Activated naive CD8-positive, alpha-beta T cell treated with anti-CD3 and anti-CD28 coated beads, Interleukin-2, amount 10 ng/mL, durations not matched to agents 7 days and 5 days (primary cell): ENCODE data around the gene SAP30L. TPM values are rescaled to one million over a fixed set of nuclear protein-coding genes. Genes with fewer than 3 reads are reported as not detected.

Experiments used
- ATAC-seq: fragments of 150-1000 bp; cut with Tn5 transposase; one replicate; pipeline ENCODE4 v1.10.0; 2021; ENCODE audit warnings: low read depth, moderate library complexity
- POLR2A ChIA-PET: fragments of 350-600 bp; sonication (Branson Sonifier 250); formaldehyde crosslinking; loops from one replicate; lab custom pipeline; 2021; ENCODE audit warnings: antibody characterized with exemption; lab: Charles Lee
- DNase-seq: peaks from one replicate; pipeline ENCODE4 v3.0.0; 2021
- H3K27ac Mint-ChIP-seq: one replicate; pipeline ENCODE4 v1.8.0; 2022; ENCODE audit warnings: mild to moderate bottlenecking, mixed read lengths
- H3K27me3 Mint-ChIP-seq: one replicate; pipeline ENCODE4 v1.8.0; 2022; ENCODE audit warnings: mild to moderate bottlenecking, moderate library complexity, mixed read lengths
- H3K36me3 Mint-ChIP-seq: one replicate; pipeline ENCODE4 v1.8.0; 2021; ENCODE audit warnings: mild to moderate bottlenecking, mixed read lengths
- H3K4me1 Mint-ChIP-seq: one replicate; pipeline ENCODE4 v1.8.0; 2021; ENCODE audit warnings: mixed read lengths
- H3K4me3 Mint-ChIP-seq: one replicate; pipeline ENCODE4 v1.8.0; 2022; ENCODE audit warnings: mild to moderate bottlenecking, moderate library complexity, mixed read lengths
- H3K9me3 Mint-ChIP-seq: one replicate; pipeline ENCODE4 v1.8.0; 2021; ENCODE audit warnings: mixed read lengths
- total RNA-seq, 2 experiments: library from RNA; stranded (reverse); gene quantifications; one replicate each; pipeline ENCODE4 v1.2.3, GENCODE V29; 2021

The SAP30L gene
- total RNA-seq, 2 experiments from 2014 or later = 39.4 to 41.3 TPM

DNA sequence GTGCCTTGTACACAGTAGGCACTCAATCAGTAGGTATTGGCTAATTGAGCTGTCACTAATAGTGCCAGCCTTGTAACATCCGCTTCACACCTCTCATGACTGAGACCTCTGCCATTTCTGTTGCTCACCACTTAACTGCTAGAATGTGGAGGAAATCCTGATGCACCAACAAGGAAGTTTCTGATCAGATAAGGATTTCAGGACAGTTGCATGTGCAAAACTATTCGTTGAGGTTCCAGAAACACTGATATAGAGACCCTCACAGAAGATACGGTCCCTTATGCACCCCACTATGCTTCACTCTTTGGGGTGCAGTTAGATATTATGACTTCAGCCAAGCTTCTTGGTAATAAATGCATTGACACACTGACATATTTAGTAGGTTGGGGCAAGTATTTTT lies 10.7 kb downstream of the SAP30L start:
- H3K4me3 Mint-ChIP-seq = no peak overlapping the region
- no peaks in the 10 kb centered on the region for H3K9me3 Mint-ChIP-seq
- H3K36me3 Mint-ChIP-seq = peaks cover 20% of the 10 kb centered on the region
- H3K27me3 Mint-ChIP-seq = no peaks in the 10 kb centered on the region
- no peak overlapping the region for H3K27ac Mint-ChIP-seq
- no peak for DNase-seq
- POLR2A ChIA-PET = no interaction called here
- H3K4me1 Mint-ChIP-seq = no peaks in the 10 kb centered on the region
- ATAC-seq = no peak

DNA sequence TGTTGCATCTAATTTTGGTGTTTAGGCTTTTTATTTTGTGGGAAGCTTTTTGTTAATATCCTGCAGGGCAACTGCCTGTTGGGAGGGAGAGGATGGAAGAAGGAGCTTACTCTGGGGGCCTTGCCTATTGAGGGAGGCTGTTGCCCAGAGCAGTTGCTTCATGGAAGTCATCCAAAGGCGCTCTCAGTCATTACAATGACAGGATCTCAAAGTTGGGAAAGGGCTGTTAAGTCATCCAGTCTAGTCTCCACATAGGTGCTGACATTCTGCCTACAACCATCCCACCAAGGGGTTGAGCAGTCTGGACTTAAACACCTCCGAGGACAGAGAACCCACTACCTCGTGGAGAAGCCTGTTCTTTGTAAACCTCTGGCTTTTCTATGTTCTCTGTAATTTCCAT lies 13.2 kb downstream of the SAP30L start:
- ATAC-seq (no peak), DNase-seq (no peak)
- no peak overlapping the region for H3K4me3 Mint-ChIP-seq
- no peak overlapping the region for H3K27ac Mint-ChIP-seq
- no peaks in the 10 kb centered on the region for H3K4me1 Mint-ChIP-seq
- peaks cover 11% of the 10 kb centered on the region for H3K36me3 Mint-ChIP-seq
- H3K9me3 Mint-ChIP-seq = no peaks in the 10 kb centered on the region
- POLR2A ChIA-PET = no interaction called here
- H3K27me3 Mint-ChIP-seq = no peaks in the 10 kb centered on the region

DNA sequence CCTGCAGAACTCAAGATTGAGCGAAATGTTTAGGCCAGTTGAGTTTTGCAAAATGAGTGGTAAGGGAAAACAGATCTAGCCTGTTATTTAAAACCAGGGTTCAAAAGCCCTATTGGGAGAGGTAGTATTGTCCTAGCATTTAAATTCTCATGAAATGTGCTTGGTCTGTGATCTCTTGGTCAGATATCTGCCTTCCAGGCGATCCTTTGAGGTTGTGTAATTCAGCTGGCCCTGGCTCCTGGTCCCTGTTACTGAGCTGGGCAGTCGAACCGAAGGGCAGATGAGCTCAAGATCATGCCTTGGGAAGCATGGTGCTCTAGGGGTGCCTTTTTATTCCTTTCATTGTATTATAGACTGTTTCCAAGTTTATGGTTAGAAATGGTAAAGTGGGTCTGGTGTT lies 14.4 kb downstream of the SAP30L start:
- H3K4me1 Mint-ChIP-seq = no peaks in the 10 kb centered on the region
- no peak for DNase-seq
- peaks cover 8% of the 10 kb centered on the region for H3K36me3 Mint-ChIP-seq
- no peaks in the 10 kb centered on the region for H3K9me3 Mint-ChIP-seq
- no peak overlapping the region for H3K4me3 Mint-ChIP-seq
- no peaks in the 10 kb centered on the region for H3K27me3 Mint-ChIP-seq
- ATAC-seq = no peak
- no peak overlapping the region for H3K27ac Mint-ChIP-seq
- POLR2A ChIA-PET = no interaction called here

DNA sequence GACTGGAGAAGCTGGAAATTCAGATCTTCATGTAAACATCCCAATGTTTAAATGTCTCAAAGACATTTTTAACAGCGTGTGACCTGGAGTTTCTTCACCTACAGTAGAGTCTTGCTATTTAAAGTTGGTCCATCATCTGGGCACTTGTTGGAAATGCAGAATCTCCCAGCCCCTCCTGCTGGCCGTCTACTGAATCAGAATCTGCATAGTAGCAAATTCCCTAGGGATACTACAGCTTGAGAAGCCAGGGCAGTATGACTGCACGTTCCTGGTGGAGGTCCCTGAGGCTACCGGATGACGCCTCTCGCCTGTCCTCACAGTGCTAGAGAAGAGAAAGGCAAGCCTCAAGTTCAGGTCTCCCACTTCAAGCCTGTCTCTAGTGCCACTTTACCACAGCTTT lies 15.7 kb downstream of the SAP30L start:
- no peaks in the 10 kb centered on the region for H3K4me1 Mint-ChIP-seq
- ATAC-seq = no peak
- POLR2A ChIA-PET = interaction anchor here (0.7 to 1.1 kb wide), 2 partner anchors 15 to 481 kb away, joined by 4 to 6 read pairs; partner anchors contain the start of gene SAP30L
- H3K27ac Mint-ChIP-seq = no peak overlapping the region
- DNase-seq = no peak
- peaks cover 2% of the 10 kb centered on the region for H3K27me3 Mint-ChIP-seq
- H3K9me3 Mint-ChIP-seq = no peaks in the 10 kb centered on the region
- H3K36me3 Mint-ChIP-seq = peaks cover 5% of the 10 kb centered on the region
- H3K4me3 Mint-ChIP-seq = no peak overlapping the region

DNA sequence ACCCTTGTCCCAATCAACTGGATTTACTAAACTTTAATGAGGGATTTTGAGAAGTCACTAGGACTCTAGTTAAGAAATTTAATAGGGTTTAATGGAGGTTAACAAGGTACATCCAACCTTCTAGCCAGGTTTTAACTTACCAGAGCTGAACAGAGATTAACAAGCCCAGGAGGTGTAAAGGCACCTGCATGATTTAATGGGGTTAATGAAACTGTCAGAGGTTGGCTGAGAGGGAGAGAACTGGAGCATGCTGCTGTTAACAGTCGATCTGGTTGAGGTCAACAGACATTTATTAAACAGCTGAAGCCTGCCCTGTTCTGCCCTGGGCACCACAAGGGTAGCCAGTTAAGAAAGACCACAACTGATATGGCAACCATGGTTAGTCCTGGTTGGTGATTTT lies 18.6 kb downstream of the SAP30L start:
- H3K4me3 Mint-ChIP-seq = no peak overlapping the region
- ATAC-seq = no peak
- no peak for DNase-seq
- H3K27ac Mint-ChIP-seq = no peak overlapping the region
- no peaks in the 10 kb centered on the region for H3K9me3 Mint-ChIP-seq
- peaks cover 3% of the 10 kb centered on the region for H3K4me1 Mint-ChIP-seq
- no peaks in the 10 kb centered on the region for H3K36me3 Mint-ChIP-seq
- peaks cover 11% of the 10 kb centered on the region for H3K27me3 Mint-ChIP-seq
- POLR2A ChIA-PET = no interaction called here

DNA sequence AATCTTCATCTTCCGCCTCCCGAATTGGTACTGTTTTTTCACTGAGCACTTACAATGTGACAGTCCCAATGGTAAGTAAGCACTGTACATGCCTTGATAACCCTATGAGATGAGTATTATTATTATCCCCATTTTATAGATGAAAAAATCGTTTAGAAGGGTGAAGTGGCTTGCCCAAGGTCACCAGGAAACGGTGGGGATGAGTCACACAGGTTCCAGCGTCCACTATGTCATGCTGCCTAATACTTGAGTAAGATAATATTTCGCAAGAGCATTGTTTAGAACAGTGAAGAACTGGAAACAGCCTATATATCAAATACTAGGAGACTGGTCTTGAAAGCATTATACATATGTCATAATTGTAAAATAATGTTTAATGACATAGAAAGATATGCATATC lies 19.4 kb downstream of the SAP30L start:
- Mint-ChIP-seq H3K27ac (no peak overlapping the region), H3K36me3 (no peaks in the 10 kb centered on the region), H3K9me3 (no peaks in the 10 kb centered on the region), H3K4me3 (no peak overlapping the region), H3K4me1 (peaks cover 3% of the 10 kb centered on the region), H3K27me3 (peaks cover 15% of the 10 kb centered on the region)
- POLR2A ChIA-PET = no interaction called here
- DNase-seq (no peak), ATAC-seq (no peak)

DNA sequence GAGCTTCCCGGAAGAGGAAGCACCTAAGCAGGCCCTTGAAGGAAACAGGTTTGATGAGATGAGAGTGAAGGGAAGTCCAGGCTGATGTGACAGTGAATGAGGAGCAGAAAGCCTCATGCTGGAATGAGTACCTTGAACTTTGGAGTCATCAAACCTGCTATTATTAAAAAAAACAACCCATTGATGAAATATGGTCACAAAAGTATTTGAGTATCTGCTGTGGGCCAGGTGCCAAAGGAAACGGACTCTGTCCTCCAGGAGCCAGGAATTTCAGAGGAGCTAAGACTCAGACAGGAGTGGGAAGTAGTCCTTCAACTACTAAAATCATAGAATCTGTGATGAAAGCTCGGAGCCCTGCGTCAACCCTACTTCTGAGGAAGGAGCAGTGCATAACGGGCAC lies 20.4 kb downstream of the SAP30L start:
- H3K9me3 Mint-ChIP-seq = no peaks in the 10 kb centered on the region
- H3K27ac Mint-ChIP-seq = no peak overlapping the region
- no peaks in the 10 kb centered on the region for H3K36me3 Mint-ChIP-seq
- H3K4me1 Mint-ChIP-seq = peaks cover 5% of the 10 kb centered on the region
- peaks cover 24% of the 10 kb centered on the region for H3K27me3 Mint-ChIP-seq
- no peak overlapping the region for H3K4me3 Mint-ChIP-seq
- no peak for ATAC-seq
- DNase-seq = no peak
- POLR2A ChIA-PET = no interaction called here

DNA sequence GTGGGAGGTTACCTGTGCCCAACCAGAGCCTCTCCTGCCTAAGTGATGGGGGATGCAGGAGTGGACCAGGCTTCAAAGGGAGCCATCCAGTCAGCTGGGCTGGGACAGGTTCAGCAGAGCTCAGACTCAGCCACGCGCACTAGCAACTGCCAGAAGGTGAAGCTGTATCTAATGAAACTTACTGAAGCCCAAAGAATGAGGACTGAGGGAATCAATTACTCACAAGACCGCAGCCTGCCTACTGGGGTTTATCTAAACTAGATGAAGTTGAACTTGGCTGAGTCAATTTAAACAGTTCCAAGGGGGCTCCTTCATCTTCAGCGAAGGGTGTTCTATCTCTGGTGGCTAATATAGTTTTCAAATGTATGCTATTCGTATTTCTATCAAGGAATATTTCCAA lies 20.9 kb downstream of the SAP30L start:
- peaks cover 9% of the 10 kb centered on the region for H3K4me1 Mint-ChIP-seq
- H3K27ac Mint-ChIP-seq = no peak overlapping the region
- DNase-seq = no peak
- ATAC-seq = no peak
- no peak overlapping the region for H3K4me3 Mint-ChIP-seq
- POLR2A ChIA-PET = no interaction called here
- peaks cover 30% of the 10 kb centered on the region for H3K27me3 Mint-ChIP-seq
- H3K9me3 Mint-ChIP-seq = no peaks in the 10 kb centered on the region
- no peaks in the 10 kb centered on the region for H3K36me3 Mint-ChIP-seq

DNA sequence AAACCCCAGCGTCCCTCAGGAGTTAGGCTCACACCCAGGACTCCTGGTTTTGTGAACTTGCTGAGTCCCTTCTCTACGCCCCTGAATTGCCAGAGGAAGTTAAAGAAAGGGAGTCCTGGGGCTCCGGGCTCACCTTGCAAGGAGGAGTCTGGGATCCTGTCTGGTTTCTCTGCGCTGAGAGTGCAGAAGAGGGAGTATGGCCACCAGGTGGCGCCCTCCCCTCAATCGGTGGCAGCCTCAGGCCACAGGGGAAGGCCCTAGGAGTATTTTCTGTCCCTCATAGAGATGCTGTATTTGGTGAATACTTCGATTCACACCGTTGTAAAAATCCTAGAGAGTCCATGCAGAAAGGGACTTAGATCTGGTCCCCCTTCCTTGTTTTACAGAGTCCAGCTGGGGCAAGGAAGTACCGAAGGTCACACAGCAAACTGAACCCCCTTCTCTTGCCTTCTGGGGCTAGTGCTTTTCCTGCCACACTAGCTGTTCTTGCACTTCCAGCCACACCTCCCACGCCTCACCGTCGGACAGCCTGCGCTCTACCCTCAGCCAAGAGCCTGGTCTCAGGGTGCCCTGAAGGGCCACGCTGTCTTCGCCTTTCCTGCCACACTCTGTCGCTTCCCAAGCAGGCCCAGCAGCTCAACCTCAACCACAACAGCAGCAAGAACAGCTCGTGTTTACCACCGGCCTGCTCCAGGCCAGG lies 22.0 kb downstream of the SAP30L start:
- H3K27me3 Mint-ChIP-seq = peaks cover 41% of the 10 kb centered on the region
- H3K9me3 Mint-ChIP-seq = no peaks in the 10 kb centered on the region
- POLR2A ChIA-PET = no interaction called here

DNA sequence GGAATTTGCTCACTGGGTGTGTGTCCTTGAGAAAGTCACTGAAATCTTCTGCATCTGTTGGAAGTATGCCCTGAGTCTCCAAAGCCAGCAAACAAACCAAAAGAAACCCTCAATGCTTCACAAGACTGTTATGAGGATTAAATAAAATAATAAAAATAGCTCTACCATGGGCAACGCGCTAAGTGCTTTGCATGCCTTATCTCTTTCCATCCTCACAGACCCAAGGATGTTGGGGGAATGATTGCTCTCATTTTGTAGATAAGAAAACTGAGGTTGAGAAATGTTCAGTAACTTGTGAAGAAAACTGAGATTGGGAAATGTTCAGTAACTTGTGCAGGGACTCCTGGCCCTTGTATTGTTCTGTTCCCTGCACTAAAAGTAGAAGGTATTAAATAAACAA lies 24.3 kb downstream of the SAP30L start:
- POLR2A ChIA-PET = no interaction called here
- Mint-ChIP-seq H3K27ac (no peak overlapping the region), H3K27me3 (peaks cover 64% of the 10 kb centered on the region), H3K4me1 (peaks cover 24% of the 10 kb centered on the region), H3K4me3 (no peak overlapping the region), H3K9me3 (no peaks in the 10 kb centered on the region), H3K36me3 (no peaks in the 10 kb centered on the region)
- no peak for DNase-seq
- ATAC-seq = no peak

More for the DNA sequence above, 22.0 kb downstream of the SAP30L start:
- Mint-ChIP-seq H3K4me1 (peaks cover 9% of the 10 kb centered on the region), H3K36me3 (no peaks in the 10 kb centered on the region), H3K4me3 (no peak overlapping the region), H3K27ac (no peak overlapping the region)
- DNase-seq (peak; percentile 83), ATAC-seq (peak; percentile 91)

DNA sequence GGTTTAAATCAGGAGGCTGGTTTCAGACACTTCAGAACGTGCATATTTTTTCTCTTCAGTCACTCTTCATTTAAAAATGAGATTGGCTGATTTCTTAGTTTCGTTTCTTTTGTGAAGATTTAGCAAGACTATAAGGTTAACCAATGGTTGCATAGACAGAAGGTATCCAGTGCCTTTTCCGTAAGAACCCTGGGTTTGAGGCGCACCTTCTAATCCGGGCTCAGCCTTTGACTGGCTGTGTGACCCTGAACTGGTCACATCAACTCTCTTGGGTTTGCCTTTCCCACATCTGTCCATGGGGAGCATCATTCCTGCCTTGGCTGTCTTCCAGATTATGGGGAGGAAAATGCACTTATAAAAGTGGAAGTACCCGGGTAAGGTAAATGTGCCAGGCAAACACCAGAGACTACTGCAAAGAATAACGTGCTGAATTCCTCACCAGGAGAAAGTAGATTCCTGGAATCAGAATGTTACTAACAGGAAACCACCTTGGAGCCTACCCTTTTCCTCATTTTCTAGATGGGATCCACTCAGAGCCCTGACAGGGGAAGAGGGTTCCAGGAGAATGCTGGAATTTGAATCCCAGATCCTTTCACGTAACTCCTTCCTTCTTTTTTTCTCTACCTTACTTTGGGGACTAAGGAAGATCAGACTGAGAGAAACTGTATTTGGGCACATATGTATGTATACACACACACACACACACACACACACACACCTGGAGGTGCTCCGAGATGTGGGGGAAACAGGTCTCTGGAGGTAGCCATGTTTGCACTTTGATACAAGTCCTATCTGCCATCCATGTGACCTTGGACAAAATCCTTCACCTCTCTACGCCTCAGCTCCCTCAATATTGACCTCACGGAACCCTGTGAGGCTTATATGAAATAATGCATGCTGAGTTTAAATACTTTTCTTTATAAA lies 25.4 kb downstream of the SAP30L start:
- Mint-ChIP-seq H3K4me3 (no peak overlapping the region), H3K27me3 (peaks cover 74% of the 10 kb centered on the region), H3K9me3 (no peaks in the 10 kb centered on the region), H3K36me3 (no peaks in the 10 kb centered on the region), H3K27ac (no peak overlapping the region), H3K4me1 (peaks cover 30% of the 10 kb centered on the region)
- POLR2A ChIA-PET = no interaction called here
- ATAC-seq = no peak
- no peak for DNase-seq

DNA sequence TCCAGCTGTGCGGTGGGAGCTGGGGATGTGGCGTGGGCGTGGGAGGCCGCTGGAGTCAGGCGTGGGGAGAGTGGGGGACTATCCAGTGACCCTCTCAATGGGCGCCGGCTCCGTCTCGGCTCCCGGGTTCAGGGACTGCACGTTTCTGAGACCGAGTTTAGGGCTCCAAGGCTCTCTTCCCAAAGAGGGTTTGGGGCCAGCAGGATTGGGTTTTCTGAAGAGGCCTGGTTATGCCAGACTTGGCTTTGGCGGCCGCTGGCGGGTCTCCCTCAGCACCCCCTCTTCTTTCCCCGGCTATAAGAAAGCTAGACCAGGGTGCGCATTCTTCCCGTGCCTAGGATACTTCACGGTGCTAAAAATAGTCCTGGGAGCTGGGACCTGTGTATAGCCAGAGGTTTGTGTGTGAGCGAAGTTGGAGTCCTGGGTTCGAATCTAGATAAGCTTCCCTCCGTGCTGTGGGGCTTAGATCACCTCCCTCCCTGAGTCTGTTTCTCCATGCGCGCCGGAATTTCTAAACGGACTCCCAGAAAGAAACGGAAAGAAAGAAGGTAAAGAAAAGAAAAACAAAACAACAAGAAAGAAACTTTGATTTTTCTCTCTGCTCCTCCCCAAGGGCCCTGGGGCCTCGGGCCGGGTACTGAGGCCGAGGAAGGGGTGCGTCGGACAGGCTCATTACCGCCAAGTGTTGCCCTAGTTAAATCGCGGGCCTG lies 27.2 kb downstream of the SAP30L start:
- H3K27ac Mint-ChIP-seq = peak overlapping the region; percentile 21
- no peak for DNase-seq
- no peak for ATAC-seq
- peak overlapping the region; percentile 41 for H3K4me3 Mint-ChIP-seq
- no peaks in the 10 kb centered on the region for H3K9me3 Mint-ChIP-seq
- POLR2A ChIA-PET = no interaction called here
- H3K36me3 Mint-ChIP-seq = no peaks in the 10 kb centered on the region
- peaks cover 30% of the 10 kb centered on the region for H3K4me1 Mint-ChIP-seq
- peaks cover 89% of the 10 kb centered on the region for H3K27me3 Mint-ChIP-seq

DNA sequence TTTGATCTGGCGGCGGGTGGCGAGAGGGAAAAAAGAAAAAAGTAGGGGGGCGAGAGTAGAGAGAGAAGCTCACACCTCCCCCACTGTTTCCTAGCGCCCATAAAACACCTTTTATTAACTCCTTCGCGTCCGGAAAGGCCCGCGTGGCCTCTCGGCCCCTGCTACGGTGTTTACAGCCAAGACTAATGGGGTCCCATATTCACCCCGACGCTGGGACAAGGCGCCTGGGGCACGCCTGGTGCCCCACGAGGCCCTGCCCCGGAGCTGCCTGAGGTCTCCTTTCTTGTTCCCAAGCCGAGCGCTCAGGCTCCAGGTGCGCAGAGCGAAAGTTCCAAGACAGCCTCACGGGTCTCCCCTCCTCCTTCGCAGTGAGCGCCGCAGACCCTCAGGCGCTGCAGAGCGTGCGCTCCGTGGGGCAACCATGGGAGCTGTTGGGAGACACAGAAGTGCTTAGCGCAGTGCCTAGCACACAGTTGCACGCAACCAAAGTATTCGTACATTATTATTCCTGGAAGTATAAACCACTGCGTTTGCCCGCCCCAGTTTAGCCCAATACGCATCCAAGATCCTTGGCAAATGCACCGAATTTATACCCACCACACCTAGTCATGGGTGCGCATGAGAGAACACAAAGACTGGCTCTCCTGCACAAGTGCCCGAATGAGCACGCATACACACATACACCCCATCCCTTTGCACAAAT lies 27.9 kb downstream of the SAP30L start:
- POLR2A ChIA-PET = no interaction called here
- H3K27me3 Mint-ChIP-seq = peaks cover 89% of the 10 kb centered on the region
- H3K4me3 Mint-ChIP-seq = no peak overlapping the region
- H3K4me1 Mint-ChIP-seq = peaks cover 28% of the 10 kb centered on the region
- H3K9me3 Mint-ChIP-seq = no peaks in the 10 kb centered on the region
- no peak overlapping the region for H3K27ac Mint-ChIP-seq
- H3K36me3 Mint-ChIP-seq = no peaks in the 10 kb centered on the region
- ATAC-seq (no peak), DNase-seq (no peak)
